ENCODE data around the gene KBTBD6. TPM values are rescaled to one million over a fixed set of nuclear protein-coding genes. Genes with fewer than 3 reads are reported as not detected.

KBTBD6 gene
- total and polyA plus RNA-seq, 2 of the 8 experiments (the other 6 are each of a cell fraction or from before 2014, with no cell fraction given) = 4.5 to 11.3 TPM

- TF ChIP-seq RBBP5 (IDR thresholded peaks at IDR 0.05; ENCODE audit: borderline replicate concordance, low read depth, low read length) (0 out of 2 replicates have a peak, but pooled peaks have one; percentile 56), EP300 (IDR thresholded peaks at IDR 0.05; ENCODE audit: borderline replicate concordance in 1 of 2, low read depth in 2 of 2, low read length in 2 of 2) (no peak), CBX8 (IDR thresholded peaks at IDR 0.05; ENCODE audit: borderline replicate concordance, low read depth, low read length) (no peak), JUND (IDR thresholded peaks at IDR 0.05; ENCODE audit: low read length) (peak; percentile 35; the same call in 1 of the 2 replicates), SAP30 (IDR thresholded peaks at IDR 0.05; ENCODE audit: insufficient read depth, insufficient replicate concordance, low read length) (no peak), HDAC2 (IDR thresholded peaks at IDR 0.05; ENCODE audit: borderline replicate concordance in 1 of 2, low read depth in 2 of 2, low read length in 2 of 2) (no peak), SUZ12 (IDR thresholded peaks at IDR 0.05; ENCODE audit: low read length) (no peak), TAF7 (optimal IDR thresholded peaks at IDR 0.05; ENCODE audit: borderline replicate concordance, low read depth, low read length) (peak; percentile 57), SIRT6 (IDR thresholded peaks at IDR 0.05; ENCODE audit: low read length) (no peak), TCF12 (IDR thresholded peaks at IDR 0.05; ENCODE audit: low read depth, low read length) (peak; percentile 54; the same call in 1 of the 2 replicates), BCL11A (IDR thresholded peaks at IDR 0.05; ENCODE audit: low read depth in 2 of 2, low read length in 2 of 2) (no peak), CHD1 (IDR thresholded peaks at IDR 0.05; ENCODE audit: low read depth, low read length) (no peak), EZH2 (IDR thresholded peaks at IDR 0.05; ENCODE audit: low read depth, low read length, severe bottlenecking) (no peak), MAFK (IDR thresholded peaks at IDR 0.05; ENCODE audit: low read depth, low read length) (no peak), BACH1 (IDR thresholded peaks at IDR 0.05; ENCODE audit: low read length) (peak; percentile 32; the same call in 1 of the 2 replicates), ASH2L (IDR thresholded peaks at IDR 0.05; ENCODE audit: low read length) (peak; percentile 68), USF2 (IDR thresholded peaks at IDR 0.05; ENCODE audit: low read length) (no peak), SP2 (IDR thresholded peaks at IDR 0.05; ENCODE audit: low read length) (no peak), E2F6 (IDR thresholded peaks at IDR 0.05) (no peak; the same call in 1 of the 2 replicates), NANOG (IDR thresholded peaks at IDR 0.05; ENCODE audit: insufficient read depth, low read depth, low read length, poor library complexity, severe bottlenecking) (no peak), CREB1 (IDR thresholded peaks at IDR 0.05) (peak; percentile 94), FOSL1 (IDR thresholded peaks at IDR 0.05; ENCODE audit: insufficient read depth, low read depth, low read length) (no peak), RFX5 (IDR thresholded peaks at IDR 0.05; ENCODE audit: borderline replicate concordance, low read depth, low read length) (no peak)
These were observed at the start of gene KBTBD6 (continued) for GRCh38 chr13:41132512-41133152.

Data from H1 (cell line).